A549 (cell line): Measurements from ENCODE around the gene ASXL2. TPM values are rescaled to one million over a fixed set of nuclear protein-coding genes. Genes with fewer than 3 reads are reported as not detected.

ENCODE experiments used
- ATAC-seq, 2 experiments: fragments of 200-7000 bp in 1 of 2; fragments of >200 bp in 1 of 2; cut with Nextera tagmentation in 1 of 2; cut with Tn5 transposase in 1 of 2; 3 replicates each; pipeline versions ENCODE4 v1.8.0 to v1.9.1; 2018 to 2020; ENCODE audit warnings: mild to moderate bottlenecking in 1 of 2, moderate library complexity in 1 of 2
- CTCF ChIA-PET: fragments of 300-600 bp; sonication (Branson Sonifier 250); formaldehyde crosslinking; extraction: SDS; loops from one replicate; lab custom pipeline; 2021; ENCODE audit warnings: antibody characterized with exemption, inconsistent platforms; lab: Yijun Ruan, JAX
- POLR2A ChIA-PET: fragments of 350-600 bp; formaldehyde crosslinking; extraction: SDS; loops from one replicate; lab custom pipeline; 2021; ENCODE audit warnings: antibody characterized with exemption, inconsistent platforms; lab: Yijun Ruan, JAX
- DNase-seq, 2 experiments: peaks; one replicate each; pipeline versions ENCODE4 v3.0.0 to v3.0.0-alpha.2; 2011 to 2016; ENCODE audit warnings: low read depth in 1 of 2, low spot score in 1 of 2
- FAIRE-seq: peaks from 2 replicates; lab custom pipeline; 2011; peaks lifted over from hg19 to GRCh38; lab: Jason Lieb, UNC
- H3K27ac ChIP-seq, 2 experiments: fragments of >200 bp; sonication (Bioruptor Twin); formaldehyde crosslinking; 3 replicates each; pipeline ENCODE4 v1.5.1; 2016 to 2017
- H3K4me1 ChIP-seq: fragments of >200 bp; sonication (Bioruptor Twin); formaldehyde crosslinking; 3 replicates; pipeline ENCODE4 v1.6.1; 2016
- H3K4me2 ChIP-seq: fragments of >200 bp; sonication (Bioruptor Twin); formaldehyde crosslinking; 3 replicates; pipeline ENCODE4 v1.6.1; 2016
- H3K4me3 ChIP-seq: fragments of >200 bp; sonication (Bioruptor Twin); formaldehyde crosslinking; 3 replicates; pipeline ENCODE4 v1.5.1; 2016
- H3K9me3 ChIP-seq: fragments of >200 bp; sonication (Bioruptor Twin); formaldehyde crosslinking; 3 replicates; pipeline ENCODE4 v1.6.1; 2016
- CBX2 ChIP-seq: fragments of 200-600 bp; sonication (generic); IDR thresholded peaks from 2 replicates; pipeline ENCODE4 v1.6.1; 2016; ENCODE audit warnings: low read depth, mild to moderate bottlenecking, borderline replicate concordance
- CEBPB ChIP-seq, 2 experiments: fragments of >200 bp in 1 of 2; sonication (Bioruptor Twin) in 1 of 2; formaldehyde crosslinking in 1 of 2; IDR thresholded peaks; 2 replicates each; pipeline ENCODE4 v1.6.1; 2012 to 2016
- CTCF ChIP-seq: fragments of >200 bp; sonication (Bioruptor Twin); formaldehyde crosslinking; IDR thresholded peaks from 3 replicates; pipeline ENCODE4 v1.5.1; 2016
- EP300 ChIP-seq, 2 experiments: fragments of >200 bp; sonication (Bioruptor Twin); formaldehyde crosslinking; IDR thresholded peaks; 2 replicates in 1 of 2; 3 replicates in 1 of 2; pipeline ENCODE4 v1.6.1; 2016 to 2017
- ESRRA ChIP-seq: fragments of 150-350 bp; IDR thresholded peaks from 2 replicates; pipeline ENCODE4 v1.6.1; 2014; ENCODE audit warnings: mild to moderate bottlenecking, low read length, borderline replicate concordance
- FOXS1 ChIP-seq: fragments of 250-450 bp; sonication (Bioruptor Pico); IDR thresholded peaks from 2 replicates; pipeline ENCODE4 v1.5.0; 2020; ENCODE audit warnings: mild to moderate bottlenecking, moderate library complexity
- GATA3 ChIP-seq: IDR thresholded peaks from 2 replicates; pipeline ENCODE4 v1.6.1; 2012; ENCODE audit warnings: borderline replicate concordance
- HEYL ChIP-seq: fragments of 250-450 bp; sonication (Bioruptor Pico); IDR thresholded peaks from 2 replicates; pipeline ENCODE4 v1.8.0; 2021; ENCODE audit warnings: mild to moderate bottlenecking, moderate library complexity
- HOXB13 ChIP-seq: fragments of 250-450 bp; sonication (Bioruptor Pico); IDR thresholded peaks from 2 replicates; pipeline ENCODE4 v1.5.0; 2020; ENCODE audit warnings: low read depth, mild to moderate bottlenecking, moderate library complexity
- KDM1A ChIP-seq: fragments of 200-600 bp; sonication (generic); IDR thresholded peaks from 2 replicates; pipeline ENCODE4 v1.6.1; 2016; ENCODE audit warnings: low read depth, mild to moderate bottlenecking
- NPAS2 ChIP-seq: fragments of 250-450 bp; sonication (Bioruptor Pico); IDR thresholded peaks from 2 replicates; pipeline ENCODE4 v1.8.0; 2022; ENCODE audit warnings: mild to moderate bottlenecking, moderate library complexity, borderline replicate concordance
- PHF8 ChIP-seq: fragments of 200-600 bp; sonication (generic); IDR thresholded peaks from 2 replicates; pipeline ENCODE4 v1.6.1; 2016; ENCODE audit warnings: low read depth, mild to moderate bottlenecking, antibody characterized with exemption, moderate library complexity, borderline replicate concordance
- POLR2A ChIP-seq: IDR thresholded peaks from 2 replicates; pipeline ENCODE4 v1.6.1; 2012; ENCODE audit warnings: mild to moderate bottlenecking, low read length
- RFX5 ChIP-seq: fragments of 450-650 bp; IDR thresholded peaks from 2 replicates; pipeline ENCODE4 v1.7.1; 2014; ENCODE audit warnings: antibody characterized with exemption, mild to moderate bottlenecking, moderate library complexity
- SMC3 ChIP-seq: fragments of >200 bp; sonication (Bioruptor Twin); formaldehyde crosslinking; IDR thresholded peaks from 3 replicates; pipeline ENCODE4 v1.6.1; 2018; ENCODE audit warnings: inconsistent platforms
- TP53 ChIP-seq: fragments of 250-450 bp; sonication (Bioruptor Pico); IDR thresholded peaks from 2 replicates; pipeline ENCODE4 v1.5.0; 2021; ENCODE audit warnings: mild to moderate bottlenecking, moderate library complexity
- USF2 ChIP-seq: fragments of 450-650 bp; IDR thresholded peaks from 2 replicates; pipeline ENCODE4 v1.6.1; 2014; ENCODE audit warnings: antibody characterized with exemption
- ZNF302 ChIP-seq: fragments of 250-450 bp; sonication (Bioruptor Pico); IDR thresholded peaks from 2 replicates; pipeline ENCODE4 v1.9.0; 2021; ENCODE audit warnings: inconsistent platforms, mild to moderate bottlenecking, moderate library complexity
- WGBS: methylation state at CpG from one replicate; pipeline ENCODE4 v1.1.6; 2017; ENCODE audit errors: missing lambda C conversion rate; 5-methylcytosine and 5-hydroxymethylcytosine counted together
- polyA plus RNA-seq, 4 experiments: library from polyadenylated mRNA; depleted of rRNA in 3 of 4; stranded (reverse); fragments of >200 nt; fragmentation: RNase III in 1 of 4; extraction: RNeasy Plus Mini Kit Qiagen cat#74134 plus additional on column Dnase treatment in 1 of 4; gene quantifications; 2 replicates in 3 of 4; 3 replicates in 1 of 4; pipeline ENCODE4 v1.2.3, GENCODE V29; 2011 to 2017
- TF ChIP-seq, protein P1 (sequence below): IDR thresholded peaks from 2 replicates; pipeline ENCODE4 v1.6.1; 2012; ENCODE audit warnings: low read depth, borderline replicate concordance
- TF ChIP-seq, protein P2 (sequence below): fragments of 150-350 bp; IDR thresholded peaks from 2 replicates; pipeline ENCODE4 v1.6.1; 2014; ENCODE audit warnings: low read depth, mild to moderate bottlenecking, low read length

Gene ASXL2
- polyA plus RNA-seq, 2 of the 4 experiments (the other 2 are of a cell fraction) = 10.3 to 26.4 TPM

DNA sequence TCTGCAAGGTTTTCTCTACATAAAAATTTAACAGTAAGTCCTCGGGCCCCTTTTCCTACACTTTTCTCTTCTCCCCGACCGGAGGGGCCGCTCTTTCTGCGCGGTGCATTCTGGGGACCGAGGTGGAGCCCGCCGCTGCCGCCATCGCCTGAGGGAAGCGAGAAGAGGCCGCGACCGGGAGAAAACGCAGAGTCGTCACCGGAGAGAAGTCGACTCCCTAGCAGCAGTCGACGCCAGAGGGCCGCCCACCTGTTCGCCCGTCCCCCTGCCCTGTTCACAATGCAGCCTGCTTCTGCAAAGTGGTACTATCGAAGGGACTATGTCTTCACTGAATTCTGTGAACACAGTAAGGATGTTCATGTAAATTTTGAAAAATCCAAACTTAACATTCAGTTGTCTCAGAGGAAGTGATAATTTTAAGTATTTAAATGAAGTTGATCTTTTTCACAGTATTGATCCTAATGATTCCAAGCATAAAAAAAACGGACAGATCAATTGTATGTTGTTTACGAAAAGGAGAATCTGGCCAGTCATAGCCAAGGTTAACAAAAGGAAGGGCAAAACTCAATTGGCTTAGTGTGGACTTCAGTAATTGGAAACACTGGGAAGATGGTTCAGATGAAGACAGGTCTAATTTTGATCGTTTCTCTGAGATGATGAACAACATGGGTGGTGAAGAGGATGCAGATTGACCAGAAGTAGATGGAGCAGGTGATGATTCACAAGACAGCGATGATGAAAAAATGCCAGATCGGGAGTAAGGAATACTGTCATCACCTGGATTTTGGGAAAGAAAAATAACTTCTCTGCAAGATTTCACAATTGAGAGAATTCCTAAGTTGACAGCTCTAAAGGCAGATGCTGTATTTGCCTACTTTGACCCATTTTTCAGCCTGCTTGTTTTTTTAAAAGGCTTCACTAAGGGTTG, 55.8 kb downstream of the ASXL2 start:
- Histone ChIP-seq H3K9me3 (no peaks in the 10 kb centered on the region), H3K4me3 (peak overlapping the region; percentile 19; the same call in 2 of the 3 replicates), H3K27ac (peak overlapping the region; percentile 19 to 62; a peak in 3 of 6 replicates), H3K4me1 (peaks cover 15% of the 10 kb centered on the region; the same call in 2 of the 3 replicates), H3K4me2 (peak overlapping the region; percentile 42)
- ATAC-seq (peak; percentile 78 to 82), FAIRE-seq (peak; percentile 85), DNase-seq (peak in 1 of 2 experiments; percentile 30)
- WGBS = 79% methylated on average over 30 of the region's 30 CpGs
- ChIA-PET CTCF (interaction anchor here (0.7 to 1.1 kb wide), 2 partner anchors 30 to 656 kb away, joined by 3 to 8 read pairs; no protein-coding TSS in a partner anchor), POLR2A (no interaction called here)
- TF ChIP-seq, protein P1, sequence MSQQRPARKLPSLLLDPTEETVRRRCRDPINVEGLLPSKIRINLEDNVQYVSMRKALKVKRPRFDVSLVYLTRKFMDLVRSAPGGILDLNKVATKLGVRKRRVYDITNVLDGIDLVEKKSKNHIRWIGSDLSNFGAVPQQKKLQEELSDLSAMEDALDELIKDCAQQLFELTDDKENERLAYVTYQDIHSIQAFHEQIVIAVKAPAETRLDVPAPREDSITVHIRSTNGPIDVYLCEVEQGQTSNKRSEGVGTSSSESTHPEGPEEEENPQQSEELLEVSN = no peak
- TF ChIP-seq POLR2A = 0 out of 2 replicates have a peak, but pooled peaks have one; percentile 8

DNA sequence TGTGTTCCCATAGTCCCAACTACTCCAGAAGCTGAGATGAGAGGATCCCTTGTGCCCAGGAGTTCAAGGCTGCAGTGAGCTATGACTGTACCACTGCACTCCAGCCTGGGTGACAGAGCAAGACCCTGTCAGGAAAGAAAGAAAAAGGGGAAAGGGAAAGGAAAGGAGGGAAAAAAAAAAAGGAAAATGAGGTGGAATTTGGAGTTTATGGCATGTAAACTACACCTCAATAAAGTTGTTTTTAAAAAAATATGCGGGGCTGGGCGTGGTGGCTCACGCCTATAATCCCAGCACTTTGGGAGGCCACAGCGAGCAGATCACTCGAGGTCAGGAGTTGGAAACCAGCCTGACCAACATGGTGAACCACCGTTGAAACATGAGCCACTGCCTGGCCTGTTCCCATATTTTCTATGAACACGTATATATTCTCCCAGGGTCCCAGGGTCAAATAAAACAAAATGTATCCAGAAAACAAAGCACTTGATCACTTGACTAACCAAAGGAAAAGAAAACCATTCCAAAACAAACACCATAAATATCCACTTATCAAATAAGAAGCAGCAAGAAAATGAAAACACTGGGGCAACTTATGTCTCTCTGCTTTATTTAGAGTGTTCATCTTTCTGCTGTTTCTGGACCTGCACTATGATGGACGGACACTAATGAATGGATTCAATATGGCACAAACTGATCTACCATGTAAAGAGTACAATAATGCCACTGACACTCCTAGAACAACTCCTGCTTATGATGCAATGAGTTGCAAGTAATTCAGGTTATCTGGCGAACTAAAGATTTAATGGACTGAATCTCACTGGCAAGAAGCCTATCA, 56.8 kb downstream of the ASXL2 start:
- no peak overlapping the region; the same call in 2 of the 3 replicates for H3K4me3 ChIP-seq
- no peak for DNase-seq
- H3K4me2 ChIP-seq = peak overlapping the region; percentile 42
- peak; percentile 61 for FAIRE-seq
- H3K9me3 ChIP-seq = no peaks in the 10 kb centered on the region
- H3K4me1 ChIP-seq = peaks cover 15% of the 10 kb centered on the region; the same call in 2 of the 3 replicates
- 87% methylated on average over 9 of the region's 9 CpGs for WGBS
- TF ChIP-seq, protein P2, sequence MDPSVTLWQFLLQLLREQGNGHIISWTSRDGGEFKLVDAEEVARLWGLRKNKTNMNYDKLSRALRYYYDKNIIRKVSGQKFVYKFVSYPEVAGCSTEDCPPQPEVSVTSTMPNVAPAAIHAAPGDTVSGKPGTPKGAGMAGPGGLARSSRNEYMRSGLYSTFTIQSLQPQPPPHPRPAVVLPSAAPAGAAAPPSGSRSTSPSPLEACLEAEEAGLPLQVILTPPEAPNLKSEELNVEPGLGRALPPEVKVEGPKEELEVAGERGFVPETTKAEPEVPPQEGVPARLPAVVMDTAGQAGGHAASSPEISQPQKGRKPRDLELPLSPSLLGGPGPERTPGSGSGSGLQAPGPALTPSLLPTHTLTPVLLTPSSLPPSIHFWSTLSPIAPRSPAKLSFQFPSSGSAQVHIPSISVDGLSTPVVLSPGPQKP = no peak
- no peak for TF ChIP-seq NPAS2 (CRISPR knock-in tag)
- no peak for TF ChIP-seq FOXS1
- no peak for TF ChIP-seq ESRRA
- TF ChIP-seq EP300 (IDR thresholded peaks at IDR 0.05) = no peak
- TF ChIP-seq USF2 = no peak
- no peak for TF ChIP-seq RFX5
- TF ChIP-seq CEBPB (IDR thresholded peaks at IDR 0.05) = no peak
- no peak for TF ChIP-seq TP53
- no peak for TF ChIP-seq HOXB13 (CRISPR knock-in tag)
- TF ChIP-seq SMC3 = no peak
- TF ChIP-seq HEYL (CRISPR knock-in tag) = no peak
- no peak for TF ChIP-seq ZNF302
- TF ChIP-seq KDM1A = no peak
- TF ChIP-seq PHF8 = no peak
- TF ChIP-seq GATA3 = no peak
- no peak for TF ChIP-seq CBX2
- TF ChIP-seq CTCF = no peak
- TF ChIP-seq, protein P1 = no peak
- TF ChIP-seq, all 56 proteins: peak for 0
- peak overlapping the region; percentile 19 to 62; a peak in 2 of 6 replicates for H3K27ac ChIP-seq
- ChIA-PET POLR2A (no interaction called here), CTCF (no interaction called here)
- peak in 1 of 2 experiments; percentile 37; a peak in 1 of 6 replicates for ATAC-seq
